HG03103 (cell line): ENCODE results near the gene HMCN2.

ENCODE experiments used
- ATAC-seq: cut with Tn5 transposase; IDR thresholded peaks from one replicate; pipeline ENCODE4 v1.9.1; 2021; ENCODE audit warnings: low read depth; ENCODE audit not compliant: unreplicated experiment

Gene HMCN2, protein sequence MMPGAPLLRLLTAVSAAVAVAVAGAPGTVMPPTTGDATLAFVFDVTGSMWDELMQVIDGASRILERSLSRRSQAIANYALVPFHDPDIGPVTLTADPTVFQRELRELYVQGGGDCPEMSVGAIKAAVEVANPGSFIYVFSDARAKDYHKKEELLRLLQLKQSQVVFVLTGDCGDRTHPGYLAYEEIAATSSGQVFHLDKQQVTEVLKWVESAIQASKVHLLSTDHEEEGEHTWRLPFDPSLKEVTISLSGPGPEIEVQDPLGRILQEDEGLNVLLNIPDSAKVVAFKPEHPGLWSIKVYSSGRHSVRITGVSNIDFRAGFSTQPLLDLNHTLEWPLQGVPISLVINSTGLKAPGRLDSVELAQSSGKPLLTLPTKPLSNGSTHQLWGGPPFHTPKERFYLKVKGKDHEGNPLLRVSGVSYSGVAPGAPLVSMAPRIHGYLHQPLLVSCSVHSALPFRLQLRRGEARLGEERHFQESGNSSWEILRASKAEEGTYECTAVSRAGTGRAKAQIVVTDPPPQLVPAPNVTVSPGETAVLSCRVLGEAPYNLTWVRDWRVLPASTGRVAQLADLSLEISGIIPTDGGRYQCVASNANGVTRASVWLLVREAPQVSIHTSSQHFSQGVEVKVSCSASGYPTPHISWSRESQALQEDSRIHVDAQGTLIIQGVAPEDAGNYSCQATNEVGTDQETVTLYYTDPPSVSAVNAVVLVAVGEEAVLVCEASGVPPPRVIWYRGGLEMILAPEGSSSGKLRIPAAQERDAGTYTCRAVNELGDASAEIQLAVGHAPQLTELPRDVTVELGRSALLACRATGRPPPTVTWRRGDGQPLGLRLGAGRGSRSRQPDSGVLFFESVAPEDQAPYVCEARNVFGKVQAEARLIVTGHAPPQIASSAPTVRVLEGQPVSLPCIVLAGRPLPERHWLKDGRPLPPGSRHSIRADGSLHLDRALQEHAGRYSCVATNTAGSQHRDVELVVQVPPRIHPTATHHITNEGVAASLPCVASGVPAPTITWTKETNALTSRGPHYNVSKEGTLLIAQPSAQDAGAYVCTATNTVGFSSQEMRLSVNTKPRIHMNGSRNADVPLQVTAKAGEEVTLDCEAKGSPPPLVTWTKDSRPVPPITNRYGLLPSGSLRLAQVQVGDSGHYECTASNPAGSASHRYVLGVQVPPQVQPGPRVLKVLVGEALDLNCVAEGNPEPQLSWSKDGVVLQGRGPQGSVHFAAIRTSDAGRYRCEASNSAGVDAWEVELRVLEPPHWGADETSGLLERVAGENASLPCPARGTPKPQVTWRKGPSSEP (N-terminal part only)

DNA sequence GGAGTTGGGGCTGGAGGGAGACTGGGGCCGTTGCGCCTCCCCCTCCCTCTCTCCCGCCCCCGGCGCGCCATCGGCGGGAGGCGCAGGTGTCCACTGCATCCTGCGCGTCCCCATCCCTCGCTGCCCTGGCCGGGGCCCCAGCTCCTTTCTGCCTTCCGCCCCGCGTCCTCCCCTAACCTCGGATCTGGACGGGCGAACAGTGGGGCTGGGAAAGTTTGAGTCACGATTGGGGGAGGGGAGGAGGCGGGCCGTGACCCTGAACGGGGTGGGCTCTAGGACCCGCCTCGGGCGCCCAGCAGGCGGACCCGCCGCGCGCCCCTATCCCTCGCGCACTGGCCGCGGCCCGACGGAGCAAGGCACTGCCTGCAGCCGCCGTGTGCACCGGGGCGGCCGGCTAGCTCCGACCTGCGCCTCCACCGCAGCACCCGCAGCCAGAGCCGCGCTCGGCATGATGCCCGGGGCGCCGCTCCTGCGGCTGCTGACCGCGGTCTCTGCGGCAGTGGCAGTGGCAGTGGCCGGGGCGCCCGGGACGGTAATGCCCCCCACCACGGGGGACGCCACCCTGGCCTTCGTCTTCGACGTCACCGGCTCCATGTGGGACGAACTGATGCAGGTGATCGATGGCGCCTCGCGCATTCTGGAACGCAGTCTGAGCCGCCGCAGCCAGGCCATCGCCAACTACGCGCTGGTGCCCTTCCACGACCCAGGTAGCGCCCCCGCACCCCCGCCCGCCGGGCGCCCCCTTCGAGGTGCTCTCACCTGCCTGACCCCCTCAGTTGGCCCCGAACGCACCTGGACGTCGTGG lies at the start of gene HMCN2:
Gene HMCN2, plus strand, starts transcription at position 330 of the 805 bp plus-strand sequence. Its CDS starts 119 bp downstream, at position 449.
- no peak for ATAC-seq

DNA sequence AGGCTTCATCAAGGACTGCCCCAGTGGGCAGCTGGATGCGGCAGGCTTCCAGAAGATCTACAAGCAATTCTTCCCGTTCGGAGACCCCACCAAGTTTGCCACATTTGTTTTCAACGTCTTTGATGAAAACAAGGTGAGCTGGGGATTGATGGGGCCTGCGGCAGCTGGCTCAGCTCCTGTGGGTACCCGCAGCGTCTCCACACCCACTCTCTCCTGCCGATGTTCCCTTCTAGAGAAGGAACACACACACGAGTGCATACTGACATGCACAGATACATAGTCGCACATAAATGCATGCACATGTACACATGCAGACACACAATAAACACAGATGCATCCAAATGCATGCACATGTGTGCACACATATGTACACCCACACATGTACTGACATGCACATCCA lies 47.7 kb upstream of the HMCN2 start:
- ATAC-seq, result no peak

DNA sequence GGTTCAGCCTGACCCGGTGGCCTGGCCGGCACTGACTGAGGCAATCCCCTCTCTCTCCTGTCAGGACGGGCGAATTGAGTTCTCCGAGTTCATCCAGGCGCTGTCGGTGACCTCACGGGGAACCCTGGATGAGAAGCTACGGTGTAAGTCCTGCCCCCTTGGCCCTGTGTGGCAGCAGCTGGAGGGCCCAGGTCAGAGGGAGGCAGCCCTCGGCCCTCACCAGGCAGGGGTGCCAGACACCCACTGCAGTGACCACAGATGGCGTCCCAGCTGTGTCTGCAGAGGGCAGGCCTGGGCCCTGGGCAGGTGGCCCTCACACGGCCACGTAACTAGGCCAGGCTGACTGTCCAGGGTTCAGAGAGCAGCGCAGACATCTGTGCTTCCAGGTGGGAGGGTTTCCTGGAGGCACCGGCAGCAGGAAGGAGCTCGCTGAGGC lies 45.9 kb upstream of the HMCN2 start:
- no peak for ATAC-seq

DNA sequence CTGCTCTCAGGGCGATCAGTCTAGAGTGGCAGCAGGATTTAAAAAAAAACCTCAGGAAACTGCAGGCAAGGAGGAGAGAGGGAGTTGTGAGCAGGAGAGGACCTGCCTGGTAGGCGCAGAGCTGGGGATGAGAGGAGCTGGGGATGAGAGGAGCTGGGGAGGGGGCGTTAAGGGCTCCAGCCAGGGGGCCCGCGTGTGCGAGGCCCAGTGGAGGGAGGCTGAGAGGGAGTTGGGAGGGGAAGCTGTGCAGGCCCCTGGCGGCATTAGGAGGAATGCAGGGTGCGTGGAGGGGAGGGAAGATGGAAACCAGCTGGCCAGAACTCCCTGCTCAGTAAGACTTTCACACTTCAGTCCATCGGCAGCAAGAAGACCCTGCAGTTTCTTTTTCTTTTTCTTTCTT lies 45.2 kb upstream of the HMCN2 start:
- ATAC-seq, result no peak

DNA sequence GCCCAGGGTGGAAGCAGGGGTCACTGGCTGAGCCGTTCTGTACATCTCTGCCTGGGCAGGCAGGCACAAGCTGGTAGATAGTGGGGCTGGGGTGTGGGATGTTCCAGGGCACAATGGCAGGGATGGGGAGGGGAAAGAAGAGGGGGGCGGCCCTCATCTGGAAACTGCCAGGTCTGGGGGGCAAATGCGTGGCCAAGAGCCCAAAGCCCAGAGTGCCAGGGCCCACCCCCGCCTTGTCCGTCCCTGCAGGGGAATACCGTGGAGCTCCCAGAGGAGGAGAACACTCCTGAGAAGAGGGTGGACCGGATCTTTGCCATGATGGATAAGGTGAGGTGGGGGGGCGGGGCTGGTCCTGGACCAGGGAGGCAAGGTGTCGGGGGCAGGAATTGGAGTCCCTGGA lies 42.7 kb upstream of the HMCN2 start:
- ATAC-seq, result no peak

DNA sequence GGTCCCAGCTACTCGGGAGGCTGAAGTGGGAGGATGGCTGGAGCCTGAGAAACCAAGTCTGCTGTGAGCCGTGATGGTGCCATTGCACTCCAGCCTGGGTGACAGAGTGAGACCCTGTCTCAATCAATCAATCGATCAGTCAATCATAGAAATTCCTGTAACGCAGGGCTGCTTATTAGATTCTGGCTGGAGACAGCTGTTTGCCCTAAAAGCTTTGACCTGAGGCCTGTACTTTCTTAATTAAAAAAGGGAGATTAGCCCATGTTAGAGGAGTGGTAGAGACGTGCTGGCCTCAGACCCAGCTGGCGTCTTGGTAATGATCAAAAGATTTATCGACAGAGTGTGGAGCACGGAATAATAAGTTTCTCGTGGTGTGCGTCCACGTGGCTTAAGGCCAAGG lies 40.5 kb upstream of the HMCN2 start:
- ATAC-seq, result no peak

DNA sequence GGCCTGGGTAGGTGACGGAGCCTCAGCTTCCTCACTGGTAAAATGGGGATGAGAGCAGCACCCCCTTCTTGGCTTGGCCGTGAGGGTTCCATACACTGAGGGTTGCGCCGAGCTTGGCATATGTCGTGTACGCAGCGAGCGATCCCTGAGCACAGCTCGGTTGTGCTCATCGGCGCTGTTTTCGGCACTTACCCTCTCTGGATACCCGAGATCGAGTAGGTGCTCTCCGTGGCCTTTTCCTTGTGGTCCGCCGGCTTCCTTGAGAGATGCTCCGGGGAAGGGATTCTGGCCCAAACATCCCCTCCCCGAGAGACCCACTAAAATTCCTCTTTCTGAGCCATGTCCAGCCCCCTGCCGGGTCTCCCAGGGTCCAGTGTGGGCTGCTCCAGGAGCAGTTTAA lies 40.0 kb upstream of the HMCN2 start:
- ATAC-seq, result no peak

DNA sequence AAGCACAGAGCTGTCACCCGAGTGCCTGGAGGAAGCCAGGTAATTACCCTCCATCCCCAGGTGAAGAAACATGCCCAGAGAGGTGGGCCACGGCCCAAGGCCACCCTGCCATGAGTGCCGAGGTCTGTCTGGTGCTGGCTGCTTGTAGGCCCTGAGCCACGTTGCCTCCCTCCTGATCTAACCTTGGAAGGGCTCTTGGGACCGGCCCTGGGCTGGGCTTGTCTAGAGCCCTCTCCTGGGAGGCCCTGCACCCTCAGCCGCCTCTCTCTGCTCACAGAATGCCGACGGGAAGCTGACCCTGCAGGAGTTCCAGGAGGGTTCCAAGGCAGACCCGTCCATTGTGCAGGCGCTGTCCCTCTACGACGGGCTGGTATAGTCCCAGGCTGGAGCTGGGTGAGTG lies 39.4 kb upstream of the HMCN2 start:
- no peak for ATAC-seq

DNA sequence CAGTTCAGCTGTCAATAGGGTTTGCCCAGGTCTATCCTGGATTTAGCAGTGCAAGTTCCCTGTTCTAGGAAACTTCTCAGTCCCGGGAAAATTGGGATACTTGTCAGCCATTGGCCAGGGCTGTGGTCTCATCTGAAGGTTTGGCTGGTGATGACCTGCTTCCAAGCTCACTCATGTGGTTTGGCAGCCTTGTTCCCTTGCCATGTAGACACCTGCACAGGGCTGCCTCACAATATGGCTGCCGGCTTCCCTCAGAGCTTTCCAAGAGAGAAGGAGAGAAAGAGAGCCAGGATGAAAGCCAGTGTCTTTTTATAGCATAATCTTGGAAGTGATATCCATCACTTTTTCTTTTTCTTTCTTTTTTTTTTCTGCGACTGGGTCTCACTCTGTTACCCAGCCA lies 37.7 kb upstream of the HMCN2 start:
- no peak for ATAC-seq

DNA sequence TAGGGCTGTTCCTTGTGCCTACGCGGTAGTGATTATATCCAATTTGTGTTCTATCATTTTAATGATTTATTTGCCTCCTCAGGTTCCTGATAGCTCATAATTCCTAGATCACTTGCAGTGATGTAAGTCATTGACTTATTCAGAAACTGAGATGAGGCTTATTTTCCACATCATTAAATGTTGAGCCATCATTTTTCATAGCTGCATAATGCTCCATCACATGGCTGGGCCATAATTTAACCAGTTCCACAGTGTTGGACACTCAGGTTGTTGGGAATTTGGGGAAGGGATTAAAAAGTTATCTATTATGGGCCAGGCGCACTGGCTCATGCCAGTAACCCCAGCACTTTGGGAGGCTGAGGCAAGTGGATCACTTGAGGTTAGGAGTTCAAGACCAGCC lies 35.8 kb upstream of the HMCN2 start:
- no peak for ATAC-seq

DNA sequence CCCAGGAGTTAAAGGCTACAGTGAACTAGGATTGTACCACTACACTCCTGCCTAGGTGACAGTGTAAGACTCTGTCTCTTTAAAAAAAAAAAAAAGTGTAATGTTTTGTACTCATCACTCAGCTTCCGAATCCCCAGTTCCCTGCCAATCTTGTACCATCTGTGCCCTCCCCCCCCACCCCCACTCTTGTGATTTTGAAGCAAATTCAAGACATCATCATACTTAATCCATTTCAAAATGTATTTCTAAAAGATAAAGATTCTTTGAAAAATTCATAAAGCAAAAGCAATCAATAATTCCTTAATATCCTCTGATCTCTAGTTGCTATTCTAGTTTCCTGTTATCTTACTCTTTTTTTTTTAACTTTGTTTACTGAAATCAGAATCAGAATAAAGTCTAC lies 34.9 kb upstream of the HMCN2 start:
- ATAC-seq, result no peak

DNA sequence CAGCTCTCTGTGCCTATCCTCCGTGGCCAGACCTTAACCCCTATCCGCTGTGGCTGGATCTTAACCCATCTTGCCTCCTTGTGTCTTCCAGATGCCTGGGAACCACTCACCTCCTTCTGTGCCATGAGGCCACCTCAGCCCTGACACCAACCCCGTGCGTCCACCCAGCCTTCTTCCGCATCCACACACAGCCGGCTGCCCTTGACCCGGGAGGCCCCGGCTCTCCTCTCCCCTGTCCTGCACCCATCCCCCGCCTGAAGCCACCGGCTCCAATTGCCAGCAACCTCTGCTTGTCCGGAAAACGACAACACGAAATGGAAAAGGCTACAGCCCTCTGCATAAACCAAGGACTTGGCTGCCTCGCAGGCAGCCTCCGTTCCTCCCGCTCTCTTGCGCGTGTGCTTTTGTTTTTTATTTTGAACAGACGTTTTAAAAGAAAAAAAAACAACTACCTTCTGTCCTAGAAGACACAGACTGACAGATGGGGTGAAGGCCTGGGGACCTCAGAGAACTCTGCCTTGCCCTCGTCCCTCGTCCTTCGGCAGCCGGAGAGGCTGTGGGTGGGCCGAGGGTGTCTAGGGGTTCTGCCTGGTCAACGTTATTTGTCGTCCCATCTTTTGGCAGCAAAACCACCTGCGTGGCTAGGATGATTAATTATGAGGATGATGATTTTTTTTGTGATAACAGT lies 32.5 kb upstream of the HMCN2 start:
- ATAC-seq, result no peak

DNA sequence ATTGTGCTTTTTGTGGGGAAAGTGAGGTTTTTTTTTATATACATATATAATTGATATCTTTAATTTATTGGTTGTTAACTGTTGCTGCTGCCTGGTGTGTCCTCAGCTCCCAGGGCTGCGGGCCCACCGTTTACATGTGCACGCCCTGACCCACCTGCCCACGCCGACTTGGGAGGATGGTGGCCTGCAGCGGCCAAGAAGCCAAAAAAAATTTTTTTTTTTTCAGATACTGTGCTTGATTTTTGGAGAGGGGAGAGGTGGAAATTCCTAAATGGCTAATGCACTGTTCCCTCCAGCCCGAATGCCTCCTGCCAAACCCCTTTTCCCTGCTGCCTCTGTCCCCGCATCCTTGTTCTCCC lies 32.0 kb upstream of the HMCN2 start:
- ATAC-seq, result no peak

DNA sequence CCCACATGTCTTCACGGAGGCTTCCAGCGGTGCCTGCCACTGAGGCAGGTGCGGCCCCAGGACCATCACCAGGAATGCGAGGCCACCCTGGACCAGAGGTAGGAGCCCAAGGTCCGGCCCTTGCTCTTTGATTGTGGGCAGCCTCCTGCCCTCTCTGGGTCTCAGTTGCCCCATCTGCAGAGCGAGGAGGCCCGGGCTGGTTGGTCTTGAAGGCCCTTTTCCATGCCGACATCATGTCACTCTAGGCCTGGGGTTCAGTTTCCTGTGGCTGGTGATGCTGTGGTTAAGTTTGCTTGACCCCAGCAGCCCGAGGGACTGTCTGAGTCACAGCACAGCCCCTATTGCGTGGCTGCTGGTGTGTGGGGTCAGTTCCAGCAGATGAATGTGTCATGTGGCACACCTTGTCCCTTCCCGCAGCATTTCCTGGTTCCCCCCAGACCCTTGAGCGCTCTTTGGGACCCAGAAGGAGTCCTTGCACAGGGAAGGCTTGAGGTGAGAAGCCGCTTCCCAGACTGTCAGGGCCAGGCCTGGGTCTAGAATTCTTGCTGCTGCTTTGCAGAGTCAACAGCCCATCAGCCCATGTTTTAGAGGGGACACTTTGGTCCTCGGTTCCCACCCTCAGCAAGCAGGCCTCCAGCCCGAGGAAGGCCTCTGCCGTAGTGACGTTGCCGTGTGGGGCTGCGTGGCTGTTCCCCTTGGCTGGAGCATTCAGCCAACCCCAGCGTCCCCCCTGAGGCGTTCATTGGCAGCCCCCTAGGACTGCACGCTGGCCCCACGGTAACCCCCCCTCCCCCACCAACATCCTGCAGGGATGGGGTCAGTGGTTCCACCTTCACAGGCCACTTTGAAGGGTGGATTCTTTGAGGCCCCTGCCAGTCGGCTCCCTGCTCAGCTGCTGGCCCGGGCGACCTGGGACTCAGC lies 31.0 kb upstream of the HMCN2 start:
- no peak for ATAC-seq

DNA sequence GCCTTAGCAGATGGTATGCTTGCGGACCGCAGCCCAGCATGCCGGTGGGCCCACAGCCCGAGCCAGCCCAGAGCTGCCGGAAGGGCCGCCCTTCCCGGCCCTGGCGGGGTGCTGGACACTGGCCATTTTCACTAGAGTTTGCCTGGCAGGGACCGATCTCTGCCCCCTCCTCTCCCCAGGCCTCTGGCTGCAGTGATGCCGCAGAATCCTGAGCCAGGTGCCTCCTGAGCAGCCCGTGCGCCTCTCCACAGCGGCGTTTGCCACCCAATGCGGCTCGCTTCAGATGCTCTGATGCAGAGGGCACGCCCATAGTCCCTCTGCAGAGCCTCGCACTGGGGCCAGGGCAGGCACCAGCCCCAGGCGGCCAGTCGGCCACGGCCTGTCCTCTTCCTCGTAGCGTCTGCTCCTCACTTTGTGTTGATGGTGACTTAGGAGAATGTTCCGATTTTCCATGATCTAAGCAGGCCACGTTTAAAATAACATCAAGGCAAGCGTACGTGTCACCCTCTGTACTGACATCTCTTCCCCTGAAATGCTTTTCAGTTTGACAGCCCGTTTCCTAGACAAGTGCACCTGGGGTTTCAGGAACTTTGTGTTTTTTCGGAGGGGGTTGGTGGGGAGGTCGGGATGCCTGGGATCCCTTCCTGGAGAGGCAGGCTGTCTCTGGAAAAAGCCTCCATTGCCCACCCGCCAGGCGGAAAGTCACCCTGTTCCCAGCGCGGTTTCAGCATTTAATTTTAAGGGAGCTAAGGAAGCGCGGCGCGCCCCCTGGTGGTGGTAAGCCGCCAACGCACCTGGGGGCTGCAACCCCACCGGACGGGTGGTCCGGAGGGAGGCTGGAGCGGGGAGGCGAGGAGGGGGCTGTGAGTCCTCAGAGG lies 29.8 kb upstream of the HMCN2 start:
- ATAC-seq, result no peak

DNA sequence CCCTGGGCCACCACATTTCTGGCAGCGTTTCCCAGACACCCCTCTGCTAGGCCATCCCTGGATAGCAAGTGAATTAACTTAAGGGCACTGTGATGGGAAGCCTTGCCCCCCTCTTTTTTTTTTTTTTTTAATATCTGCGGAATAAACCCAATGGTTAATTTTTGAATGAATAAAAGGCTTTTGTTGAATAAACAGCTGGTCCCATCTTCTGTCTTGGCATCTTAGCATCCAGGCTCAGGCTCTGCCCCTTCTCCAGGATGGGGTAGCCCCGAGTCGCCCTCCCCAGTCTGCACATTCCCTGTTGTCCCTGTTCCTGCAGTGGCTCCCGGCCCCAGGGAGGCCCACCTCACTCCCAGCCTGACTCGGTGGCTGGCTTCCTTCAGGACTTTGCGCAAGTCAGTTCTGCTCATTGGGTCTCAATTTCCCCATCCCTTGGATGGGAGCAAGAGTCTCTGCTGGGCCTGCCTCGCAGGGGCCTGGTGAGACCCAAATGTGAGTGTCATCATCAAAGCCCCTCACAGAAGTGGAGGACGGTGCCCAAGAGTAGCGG lies 29.0 kb upstream of the HMCN2 start:
- no peak for ATAC-seq

DNA sequence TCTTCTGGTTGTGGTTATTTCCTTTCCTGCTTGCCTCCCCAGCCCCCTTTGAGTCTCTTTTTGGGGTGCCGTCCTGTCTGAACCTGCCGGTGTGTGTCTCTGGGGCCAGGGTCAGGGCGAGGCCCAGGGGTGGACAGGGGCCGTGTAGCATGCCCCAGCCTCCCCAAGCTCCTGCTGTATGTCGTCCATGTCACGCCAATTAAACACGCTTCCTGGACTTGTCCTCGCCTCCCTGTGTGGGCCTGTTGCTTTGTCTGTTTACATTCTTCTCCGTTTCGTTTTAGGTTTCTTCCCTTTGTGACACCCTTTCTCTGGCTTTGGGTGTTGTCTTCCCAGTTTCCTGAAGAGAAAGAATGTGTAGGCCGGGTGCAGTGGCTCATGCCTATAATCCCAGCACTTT lies 28.5 kb upstream of the HMCN2 start:
- no peak for ATAC-seq
